Measurements from ENCODE around the gene CXCL11. TPM values are rescaled to one million over a fixed set of nuclear protein-coding genes. Genes with fewer than 3 reads are reported as not detected.

Gene CXCL11
- total RNA-seq, 1 experiment from 2014 or later = not detected

GRCh38 chr4:75992462-75992861 is 43.4 kb downstream of the CXCL11 start:
- TF ChIP-seq CTCF (conservative IDR thresholded peaks at IDR 0.05) = no peak

More at GRCh38 chr4:75992462-75992861, 43.4 kb downstream of the CXCL11 start:
- Histone ChIP-seq H2BK15ac (ENCODE audit: low read depth, low read length) (no peak overlapping the region), H3K79me2 (ENCODE audit: insufficient read depth, low read length) (peaks cover 29% of the 10 kb centered on the region; the same call in 1 of the 2 replicates), H3K23ac (ENCODE audit: insufficient read length, low read depth, low read length) (no peak overlapping the region), H3K4ac (ENCODE audit: low read depth, low read length) (no peak overlapping the region), H3K4me2 (ENCODE audit: insufficient read depth, insufficient read length, low read length) (no peak overlapping the region), H3K79me1 (ENCODE audit: insufficient read depth, low read depth, low read length, poor library complexity, severe bottlenecking) (peaks cover 10% of the 10 kb centered on the region), H3K9ac (ENCODE audit: extremely low read depth, insufficient read length, low read length) (no peak overlapping the region), H3K18ac (ENCODE audit: insufficient read length, low read depth, low read length) (no peak overlapping the region), H2AK5ac (ENCODE audit: insufficient read length, low read length) (no peak overlapping the region), H4K8ac (replicated peaks; ENCODE audit: insufficient read length, low read depth, low read length) (no peak overlapping the region), H2BK5ac (ENCODE audit: insufficient read length, low read length) (no peak overlapping the region), H4K20me1 (ENCODE audit: control insufficient read depth, insufficient read depth, insufficient read length) (no peaks in the 10 kb centered on the region), H3K27ac (ENCODE audit: insufficient read length, low read depth, low read length) (no peak overlapping the region), H3K14ac (ENCODE audit: insufficient read depth, low read length) (no peak overlapping the region), H3K4me1 (ENCODE audit: insufficient read depth, low read length) (no peaks in the 10 kb centered on the region), H2BK20ac (ENCODE audit: low read depth, low read length, poor library complexity, severe bottlenecking) (no peak overlapping the region), H2AFZ (ENCODE audit: low read length) (no peak overlapping the region), H4K5ac (ENCODE audit: insufficient read length, low read depth, low read length) (no peak overlapping the region), H2BK12ac (ENCODE audit: insufficient read length, low read depth, low read length) (no peak overlapping the region), H3K23me2 (ENCODE audit: insufficient read length, low read depth, low read length, poor library complexity, severe bottlenecking) (peaks cover 9% of the 10 kb centered on the region), H3K56ac (ENCODE audit: insufficient read length, low read depth, low read length) (no peak overlapping the region), H3T11ph (ENCODE audit: low read length) (no peak overlapping the region), H2BK120ac (ENCODE audit: low read depth, low read length, poor library complexity, severe bottlenecking) (no peak overlapping the region), H4K91ac (ENCODE audit: insufficient read length, low read depth, low read length) (no peak overlapping the region), H3K27me3 (ENCODE audit: insufficient read depth, low read length) (no peaks in the 10 kb centered on the region), H3K9me3 (ENCODE audit: control insufficient read depth, low read depth, low read length) (no peaks in the 10 kb centered on the region)
- H3K27me3 Mint-ChIP-seq (ENCODE audit: low read depth) = peaks cover 18% of the 10 kb centered on the region
- H3K9me3 Mint-ChIP-seq = no peaks in the 10 kb centered on the region; a peak in 1 of 5 replicates
- H3K4me3 Mint-ChIP-seq = no peak overlapping the region
- H3K4me1 Mint-ChIP-seq = peaks cover 12 to 13% of the 10 kb centered on the region in 2 experiments
- H3K36me3 Mint-ChIP-seq (ENCODE audit: insufficient read depth in 1 of 3, low read depth in 3 of 3) = peaks cover 7 to 11% (median 9%) of the 10 kb centered on the region in 3 experiments
- no CpG with 5 or more reads among the region's 1 CpG for WGBS (ENCODE audit: extremely low coverage, insufficient read length, low lambda C conversion rate)
- no peak for DNase-seq
- no peak overlapping the region for H3K27ac Mint-ChIP-seq
